PC-9 (cell line): ENCODE data around the gene CNTNAP2.

ENCODE experiments used
- CTCF ChIP-seq: fragments of 200-600 bp; sonication (generic); conservative IDR thresholded peaks from 2 replicates; pipeline ENCODE4 v1.6.1; 2017; ENCODE audit warnings: mixed run types, antibody characterized with exemption, mild to moderate bottlenecking, moderate library complexity
- EZH2 ChIP-seq: fragments of 200-600 bp; sonication (generic); IDR thresholded peaks from 2 replicates; pipeline ENCODE4 v1.8.0; 2017; ENCODE audit warnings: antibody characterized with exemption, low read depth

GRCh38 chr7:146499970-146500369 is 383.4 kb downstream of the CNTNAP2 start:
- TF ChIP-seq CTCF (no peak), EZH2 (no peak)
